Measurements from ENCODE around the gene SULT2B1.
A peak's percentile ranks its signal among the peaks of the same experiment; 100 is the strongest.
"Not testable (repeated sequence)": the region's sequence is repeated elsewhere in the genome, so short reads cannot be mapped to it uniquely, and the experiment has no call there.

Gene SULT2B1

GRCh38 chr19:48568345-48568886 is 16.4 kb downstream of the SULT2B1 start:
- H3K4me1 ChIP-seq (ENCODE audit: insufficient read depth, low read length) = 0 out of 2 replicates have a peak, but pooled peaks cover 4% of the 10 kb centered on the region
- H3K4me3 ChIP-seq (ENCODE audit: low read length) = peak overlapping the region; percentile 33; the same call in 1 of the 2 replicates
- H3K9ac ChIP-seq (ENCODE audit: low read depth, low read length) = peak overlapping the region; percentile 50; the same call in 1 of the 2 replicates

DNA sequence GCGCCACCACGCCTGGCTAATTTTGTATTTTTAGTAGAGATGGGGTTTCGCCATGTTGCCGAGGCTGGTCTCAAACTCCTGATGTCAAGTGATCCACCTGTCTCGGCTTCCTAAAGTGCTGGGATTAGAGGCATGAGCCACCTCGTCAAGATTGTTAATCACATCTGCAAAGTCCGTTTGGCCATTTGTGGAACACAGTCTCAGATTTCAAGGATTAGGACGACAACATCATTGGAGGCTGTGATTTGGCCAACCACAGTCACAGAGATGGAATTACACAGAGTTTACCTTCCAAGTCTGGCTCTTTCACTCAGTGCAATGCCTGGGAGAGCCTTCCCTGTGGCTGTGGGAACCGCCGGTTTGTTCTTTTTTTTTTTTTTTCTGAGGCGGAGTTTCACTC is 17.8 kb downstream of the SULT2B1 start:
- H3K27me3 ChIP-seq (ENCODE audit: insufficient read depth, low read length) = no peaks in the 10 kb centered on the region
- no peak overlapping the region for H3K9ac ChIP-seq (ENCODE audit: low read depth, low read length)
- H3K27ac ChIP-seq (ENCODE audit: low read length) = no peak overlapping the region
- H3K4me3 ChIP-seq (ENCODE audit: low read length) = no peak overlapping the region
- H3K36me3 ChIP-seq (ENCODE audit: insufficient read depth, low read depth, low read length) = no peaks in the 10 kb centered on the region
- H3K4me1 ChIP-seq (ENCODE audit: insufficient read depth, low read length) = 0 out of 2 replicates have a peak, but pooled peaks cover 5% of the 10 kb centered on the region
- H3K9me3 ChIP-seq (ENCODE audit: insufficient read depth, low read depth, low read length) = no peaks in the 10 kb centered on the region

More at GRCh38 chr19:48568345-48568886, 16.4 kb downstream of the SULT2B1 start:
- no peaks in the 10 kb centered on the region for H3K9me3 ChIP-seq (ENCODE audit: insufficient read depth, low read depth, low read length)
- no peaks in the 10 kb centered on the region for H3K36me3 ChIP-seq (ENCODE audit: insufficient read depth, low read depth, low read length)
- no peak overlapping the region for H3K27ac ChIP-seq (ENCODE audit: low read length)
- H3K27me3 ChIP-seq (ENCODE audit: insufficient read depth, low read length) = no peaks in the 10 kb centered on the region

GRCh38 chr19:48571378-48572162 is 19.6 kb downstream of the SULT2B1 start:
- Histone ChIP-seq H3K27ac (ENCODE audit: low read length) (no peak overlapping the region), H3K36me3 (ENCODE audit: insufficient read depth, low read depth, low read length) (no peaks in the 10 kb centered on the region), H3K4me3 (ENCODE audit: low read length) (no peak overlapping the region), H3K9ac (ENCODE audit: low read depth, low read length) (no peak overlapping the region), H3K27me3 (ENCODE audit: insufficient read depth, low read length) (no peaks in the 10 kb centered on the region), H3K4me1 (ENCODE audit: insufficient read depth, low read length) (0 out of 2 replicates have a peak, but pooled peaks cover 5% of the 10 kb centered on the region), H3K9me3 (ENCODE audit: insufficient read depth, low read depth, low read length) (no peaks in the 10 kb centered on the region)

GRCh38 chr19:48573163-48573505 is 21.2 kb downstream of the SULT2B1 start:
- no peaks in the 10 kb centered on the region for H3K9me3 ChIP-seq (ENCODE audit: insufficient read depth, low read depth, low read length)
- H3K9ac ChIP-seq (ENCODE audit: low read depth, low read length) = no peak overlapping the region
- H3K27ac ChIP-seq (ENCODE audit: low read length) = no peak overlapping the region
- H3K27me3 ChIP-seq (ENCODE audit: insufficient read depth, low read length) = no peaks in the 10 kb centered on the region
- no peak overlapping the region for H3K4me3 ChIP-seq (ENCODE audit: low read length)
- H3K36me3 ChIP-seq (ENCODE audit: insufficient read depth, low read depth, low read length) = no peaks in the 10 kb centered on the region
- 0 out of 2 replicates have a peak, but pooled peaks cover 5% of the 10 kb centered on the region for H3K4me1 ChIP-seq (ENCODE audit: insufficient read depth, low read length)

GRCh38 chr19:48575931-48576622 is 24.1 kb downstream of the SULT2B1 start:
- Histone ChIP-seq H3K9me3 (ENCODE audit: insufficient read depth, low read depth, low read length) (no peaks in the 10 kb centered on the region), H3K4me3 (ENCODE audit: low read length) (no peak overlapping the region), H3K36me3 (ENCODE audit: insufficient read depth, low read depth, low read length) (no peaks in the 10 kb centered on the region), H3K9ac (ENCODE audit: low read depth, low read length) (no peak overlapping the region), H3K4me1 (ENCODE audit: insufficient read depth, low read length) (0 out of 2 replicates have a peak, but pooled peaks cover 5% of the 10 kb centered on the region), H3K27ac (ENCODE audit: low read length) (no peak overlapping the region), H3K27me3 (ENCODE audit: insufficient read depth, low read length) (no peaks in the 10 kb centered on the region)

DNA sequence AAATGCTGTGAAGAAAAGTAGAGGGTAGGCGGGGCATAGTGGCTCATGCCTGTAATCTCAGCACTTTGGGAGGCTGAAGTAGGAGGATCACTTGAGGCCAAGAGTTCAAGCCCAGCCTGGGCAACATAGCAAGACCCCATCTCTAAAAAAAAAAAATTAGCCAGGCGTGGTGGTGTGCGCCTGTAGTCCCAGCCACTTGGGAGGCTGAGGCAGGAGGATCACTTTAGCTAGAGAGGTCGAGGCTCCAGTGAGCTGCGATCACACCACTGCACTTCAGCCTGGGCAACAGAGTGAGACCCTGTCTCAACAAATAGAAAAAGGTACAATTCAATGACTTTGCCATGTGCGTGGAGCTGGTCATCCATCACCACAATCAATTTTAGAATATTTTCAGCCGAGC is 25.9 kb downstream of the SULT2B1 start:
- H3K27ac ChIP-seq (ENCODE audit: low read length); H3K36me3 ChIP-seq (ENCODE audit: insufficient read depth, low read depth, low read length); H3K9ac ChIP-seq (ENCODE audit: low read depth, low read length); H3K4me1 ChIP-seq (ENCODE audit: insufficient read depth, low read length); H3K27me3 ChIP-seq (ENCODE audit: insufficient read depth, low read length); H3K9me3 ChIP-seq (ENCODE audit: insufficient read depth, low read depth, low read length); H3K4me3 ChIP-seq (ENCODE audit: low read length): not testable (repeated sequence)

DNA sequence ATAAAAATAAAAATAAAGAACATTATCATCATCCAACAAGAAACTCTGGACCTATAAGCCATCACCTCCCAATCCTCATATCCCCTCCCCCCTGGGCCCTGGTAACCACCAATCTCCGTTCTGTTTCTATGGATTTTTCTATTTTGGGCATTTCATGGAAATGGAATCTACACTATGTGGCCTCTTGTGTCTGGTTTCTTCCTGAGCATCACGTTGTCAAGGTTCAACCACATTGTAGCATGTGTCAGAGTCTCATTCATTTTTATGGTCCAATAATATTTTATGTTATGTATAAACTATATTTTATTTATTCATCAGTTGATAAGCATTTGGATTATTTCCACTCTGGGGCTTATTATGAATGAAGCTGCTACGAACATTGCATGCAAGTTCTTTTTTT is 26.9 kb downstream of the SULT2B1 start:
- Histone ChIP-seq H3K36me3 (ENCODE audit: insufficient read depth, low read depth, low read length) (no peaks in the 10 kb centered on the region), H3K27me3 (ENCODE audit: insufficient read depth, low read length) (no peaks in the 10 kb centered on the region), H3K9me3 (ENCODE audit: insufficient read depth, low read depth, low read length) (no peaks in the 10 kb centered on the region), H3K9ac (ENCODE audit: low read depth, low read length) (no peak overlapping the region), H3K4me3 (ENCODE audit: low read length) (no peak overlapping the region), H3K4me1 (ENCODE audit: insufficient read depth, low read length) (no peaks in the 10 kb centered on the region), H3K27ac (ENCODE audit: low read length) (no peak overlapping the region)

GRCh38 chr19:48582168-48582567 is 30.2 kb downstream of the SULT2B1 start:
- H3K4me1 ChIP-seq (ENCODE audit: insufficient read depth, low read length) = no peaks in the 10 kb centered on the region
- no peak overlapping the region for H3K9ac ChIP-seq (ENCODE audit: low read depth, low read length)
- no peaks in the 10 kb centered on the region for H3K27me3 ChIP-seq (ENCODE audit: insufficient read depth, low read length)
- H3K36me3 ChIP-seq (ENCODE audit: insufficient read depth, low read depth, low read length) = no peaks in the 10 kb centered on the region
- H3K27ac ChIP-seq (ENCODE audit: low read length) = no peak overlapping the region
- no peaks in the 10 kb centered on the region for H3K9me3 ChIP-seq (ENCODE audit: insufficient read depth, low read depth, low read length)
- H3K4me3 ChIP-seq (ENCODE audit: low read length) = no peak overlapping the region

- Histone ChIP-seq H3K4me1 (ENCODE audit: insufficient read depth, low read length) (no peaks in the 10 kb centered on the region), H3K27ac (ENCODE audit: low read length) (no peak overlapping the region), H3K9ac (ENCODE audit: low read depth, low read length) (no peak overlapping the region), H3K27me3 (ENCODE audit: insufficient read depth, low read length) (peaks cover 6% of the 10 kb centered on the region; the same call in 1 of the 2 replicates), H3K4me3 (ENCODE audit: low read length) (no peak overlapping the region), H3K9me3 (ENCODE audit: insufficient read depth, low read depth, low read length) (no peaks in the 10 kb centered on the region), H3K36me3 (ENCODE audit: insufficient read depth, low read depth, low read length) (no peaks in the 10 kb centered on the region)
Observed at GRCh38 chr19:48587387-48587786, 35.4 kb downstream of the SULT2B1 start.

DNA sequence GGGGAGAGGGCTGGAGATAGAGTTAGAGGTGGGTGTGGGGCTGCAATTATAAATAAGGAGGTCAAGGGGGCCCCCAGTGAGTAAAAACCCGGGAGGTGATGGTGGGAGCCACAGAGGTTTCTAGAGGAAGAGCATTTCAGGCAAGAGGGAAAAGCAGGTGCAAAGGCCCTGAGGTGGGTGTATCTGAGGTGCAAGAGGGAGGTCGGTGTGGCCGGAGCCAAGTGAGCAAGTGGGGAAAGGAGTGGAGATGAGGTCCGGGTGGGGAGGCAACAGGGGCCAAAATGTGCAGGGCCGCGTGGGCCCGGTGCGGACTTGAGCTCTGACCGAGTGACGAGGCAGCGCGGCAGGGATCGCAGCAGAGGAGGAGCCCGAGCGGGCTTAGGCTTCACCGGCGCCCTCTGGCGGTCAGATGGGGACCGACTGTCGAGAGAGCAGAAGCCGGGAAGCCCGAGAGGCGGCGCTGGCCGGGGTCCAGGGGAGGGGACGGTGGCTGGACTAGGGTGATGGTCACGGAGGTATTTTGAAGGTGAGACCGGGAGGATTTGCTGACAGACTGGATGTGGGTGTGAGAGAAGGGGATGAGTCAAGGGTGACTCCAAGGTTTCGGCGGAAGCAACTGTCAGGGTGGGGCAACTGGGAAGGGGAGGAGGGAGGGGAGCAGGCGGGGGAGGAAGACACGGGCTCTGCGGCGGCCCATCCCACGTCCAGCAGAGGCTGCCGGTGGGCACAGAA is 36.9 kb downstream of the SULT2B1 start:
- H3K4me1 ChIP-seq (ENCODE audit: insufficient read depth, low read length) = no peaks in the 10 kb centered on the region
- H3K27me3 ChIP-seq (ENCODE audit: insufficient read depth, low read length) = peaks cover 6% of the 10 kb centered on the region; the same call in 1 of the 2 replicates
- H3K9me3 ChIP-seq (ENCODE audit: insufficient read depth, low read depth, low read length) = no peaks in the 10 kb centered on the region
- no peak overlapping the region for H3K27ac ChIP-seq (ENCODE audit: low read length)
- H3K36me3 ChIP-seq (ENCODE audit: insufficient read depth, low read depth, low read length) = no peaks in the 10 kb centered on the region
- peak overlapping the region; percentile 8; the same call in 1 of the 2 replicates for H3K9ac ChIP-seq (ENCODE audit: low read depth, low read length)
- H3K4me3 ChIP-seq (ENCODE audit: low read length) = peak overlapping the region; percentile 68

DNA sequence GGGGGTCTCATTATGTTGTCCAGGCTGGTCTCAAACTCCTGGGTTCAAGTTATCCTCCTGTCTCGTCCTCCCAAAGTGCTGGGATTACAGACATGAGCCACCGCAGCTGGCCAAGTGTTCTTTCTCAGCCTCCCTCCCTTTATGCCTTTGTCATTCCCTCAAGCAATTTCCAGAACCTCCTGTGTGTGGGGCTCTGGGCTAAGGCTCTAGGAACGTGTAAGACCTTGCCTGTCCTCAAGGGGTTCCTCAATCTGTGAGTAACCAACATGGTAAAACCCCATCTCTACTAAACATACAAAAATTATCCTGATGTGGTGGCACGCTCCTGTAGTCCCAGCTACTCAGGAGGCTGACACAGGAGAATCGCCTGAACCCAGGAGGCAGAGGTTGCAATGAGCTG is 39.0 kb downstream of the SULT2B1 start:
- Histone ChIP-seq H3K9me3 (ENCODE audit: insufficient read depth, low read depth, low read length) (no peaks in the 10 kb centered on the region), H3K36me3 (ENCODE audit: insufficient read depth, low read depth, low read length) (no peaks in the 10 kb centered on the region), H3K4me1 (ENCODE audit: insufficient read depth, low read length) (no peaks in the 10 kb centered on the region), H3K4me3 (ENCODE audit: low read length) (no peak overlapping the region), H3K9ac (ENCODE audit: low read depth, low read length) (no peak overlapping the region), H3K27ac (ENCODE audit: low read length) (no peak overlapping the region), H3K27me3 (ENCODE audit: insufficient read depth, low read length) (peaks cover 6% of the 10 kb centered on the region; the same call in 1 of the 2 replicates)
